AG04449 (cell line): ENCODE measurements around the gene ING5.

Source experiments
- CTCF ChIA-PET: fragments of 350-600 bp; formaldehyde crosslinking; extraction: SDS; loops from one replicate; lab custom pipeline; 2021; ENCODE audit warnings: antibody characterized with exemption; lab: Yijun Ruan, JAX
- POLR2A ChIA-PET: fragments of 400-600, 350-600 bp; formaldehyde crosslinking; extraction: SDS; loops from one replicate; lab custom pipeline; 2020; ENCODE audit warnings: antibody characterized with exemption, inconsistent platforms; lab: Yijun Ruan, JAX
- DNase-seq: peaks from one replicate; pipeline ENCODE4 v3.0.0-alpha.2; 2010; ENCODE audit warnings: low read depth, low spot score
- H3K4me3 ChIP-seq: 2 replicates; pipeline ENCODE4 v1.5.1; 2011; ENCODE audit warnings: low read depth, mild to moderate bottlenecking, control low read depth, low read length
- CTCF ChIP-seq: IDR thresholded peaks from one replicate; pipeline ENCODE4 v1.5.1; 2011; ENCODE audit warnings: mild to moderate bottlenecking, moderate library complexity, low read length, control low read depth, inconsistent platforms; ENCODE audit not compliant: insufficient read depth; ENCODE audit errors: missing control alignments

The ING5 gene

GRCh38 chr2:241720099-241720498 is 18.3 kb downstream of the ING5 start:
- POLR2A ChIA-PET: interaction anchor here (0.7 kb wide), 1 partner anchor 33 kb away, joined by 4 read pairs; the partner anchor contains the start of gene DTYMK
- no peak for TF ChIP-seq CTCF
- DNase-seq: no peak
- H3K4me3 ChIP-seq: no peak overlapping the region
- CTCF ChIA-PET: interaction anchor here (1.7 kb wide), 1 partner anchor 11 kb away, joined by 13 read pairs; no protein-coding TSS in a partner anchor

- H3K4me3 ChIP-seq: no peak overlapping the region
- CTCF ChIA-PET: no interaction called here
- TF ChIP-seq CTCF: no peak
- no peak for DNase-seq
- POLR2A ChIA-PET: no interaction called here
Observed at GRCh38 chr2:241720560-241720959, 18.7 kb downstream of the ING5 start.

GRCh38 chr2:241721852-241722251 is 20.0 kb downstream of the ING5 start:
- POLR2A ChIA-PET: no interaction called here
- no peak for TF ChIP-seq CTCF

GRCh38 chr2:241722896-241723454 is 21.1 kb downstream of the ING5 start:
- no peak for TF ChIP-seq CTCF
- DNase-seq: no peak
- ChIA-PET CTCF (interaction anchor here (1.9 to 3.7 kb wide), 2 partner anchors 10 to 58 kb away, joined by 6 to 22 read pairs; partner anchors contain the start of gene D2HGDH), POLR2A (no interaction called here)
- no peak overlapping the region for H3K4me3 ChIP-seq

More at GRCh38 chr2:241721852-241722251, 20.0 kb downstream of the ING5 start:
- no peak overlapping the region for H3K4me3 ChIP-seq
- CTCF ChIA-PET: interaction anchor here (0.8 to 1.9 kb wide), 4 partner anchors 9 to 57 kb away, joined by 3 to 6 read pairs (median 4); partner anchors contain the start of gene D2HGDH
- no peak for DNase-seq

- TF ChIP-seq CTCF: peak; percentile 7
- ChIA-PET CTCF (interaction anchor here (3.7 kb wide), 1 partner anchor 9 kb away, joined by 22 read pairs; the partner anchor contains the start of gene D2HGDH), POLR2A (no interaction called here)
- no peak for DNase-seq
- H3K4me3 ChIP-seq: no peak overlapping the region
Observed at GRCh38 chr2:241724259-241724974, 22.6 kb downstream of the ING5 start.
